Left lung (tissue), 10 donors: ENCODE results near the gene WTIP. TPM values are rescaled to one million over a fixed set of nuclear protein-coding genes. Genes with fewer than 3 reads are reported as not detected.
"Not testable (repeated sequence)": the region's sequence is repeated elsewhere in the genome, so short reads cannot be mapped to it uniquely, and the experiment has no call there.

ENCODE experiments used
- ATAC-seq: fragments of 200-7000 bp; cut with Tn5 transposase; one replicate; pipeline ENCODE4 v1.9.1; 2020; ENCODE audit warnings: moderate library complexity
- DNase-seq, 4 donors: peaks; one replicate each; pipeline ENCODE4 v3.0.0-alpha.2; 2013 to 2020
- H3K27ac ChIP-seq, 2 donors: fragments of 200-600 bp; sonication (generic) in 1 of 2; one replicate each; pipeline versions ENCODE4 v1.5.0 to v1.8.0; 2020 to 2021
- H3K27me3 ChIP-seq, 2 donors: fragments of 200-600 bp; sonication (generic) in 1 of 2; one replicate each; pipeline versions ENCODE4 v1.5.0 to v1.8.0; 2020 to 2021
- H3K36me3 ChIP-seq, 2 donors: fragments of 200-600 bp; sonication (generic) in 1 of 2; one replicate each; pipeline versions ENCODE4 v1.5.0 to v1.8.0; 2020 to 2021
- H3K4me1 ChIP-seq, 2 donors: fragments of 200-600 bp; one replicate each; pipeline ENCODE4 v1.8.0; 2021
- H3K4me3 ChIP-seq, 2 donors: fragments of 200-600 bp; sonication (generic) in 1 of 2; one replicate each; pipeline versions ENCODE4 v1.5.0 to v1.8.0; 2020 to 2021; ENCODE audit warnings: mild to moderate bottlenecking in 1 of 2
- H3K9me3 ChIP-seq, 2 donors: fragments of 200-600 bp; sonication (generic) in 1 of 2; one replicate each; pipeline versions ENCODE4 v1.5.0 to v1.8.0; 2020 to 2021
- CTCF ChIP-seq, 2 donors: fragments of 200-600 bp; sonication (generic) in 1 of 2; IDR thresholded peaks; one replicate each; pipeline versions ENCODE4 v1.5.0 to v1.8.0; 2021; ENCODE audit warnings: antibody characterized with exemption in 2 of 2
- intact Hi-C, 2 donors: fragments of 100-400 bp; cut with DNase I; formaldehyde crosslinking; loops; one replicate each; pipeline versions ENCODE4 v1.11.2 to v1.14.2; 2022
- polyA plus RNA-seq, 6 donors: library from polyadenylated mRNA; unstranded; fragments of 120-200 nt; gene quantifications; one replicate each; pipeline ENCODE4 v1.2.1, GENCODE V29; 2013; ENCODE audit not compliant: insufficient read length in 6 of 6
- total RNA-seq, 2 donors: library from RNA; stranded (reverse); fragmentation: NEBNext Ultra II Directional; extraction: Animal tissue kit (Norgen Biotek cat#: 25700); gene quantifications; one replicate each; pipeline ENCODE4 v1.2.1, GENCODE V29; 2021
- donor health status: DM: no; HTN: yes; CAD: no.
- donor health status: DM: no; HTN: no; CAD: no.

WTIP gene
- total and polyA plus RNA-seq, 8 donors: 19.1 to 39.3 (median 26.1) TPM

GRCh38 chr19:34459614-34460013 lies 21.9 kb upstream of the WTIP start:
- H3K4me3 ChIP-seq: no peak overlapping the region
- no peaks in the 10 kb centered on the region for H3K9me3 ChIP-seq
- H3K36me3 ChIP-seq: peaks cover under 1 to 95% of the 10 kb centered on the region in 2 donors
- peaks cover 0 to 5% of the 10 kb centered on the region in 2 donors for H3K4me1 ChIP-seq
- H3K27me3 ChIP-seq: no peaks in the 10 kb centered on the region
- TF ChIP-seq CTCF (IDR thresholded peaks at IDR 0.05): no peak
- peak; percentile 89 for ATAC-seq
- intact Hi-C loops: no loop called here
- no peak overlapping the region for H3K27ac ChIP-seq
- DNase-seq: peak in 2 of 4 donors; percentile 9 to 57

- peaks cover 1 to 95% of the 10 kb centered on the region in 2 donors for H3K36me3 ChIP-seq
- no peak overlapping the region for H3K4me3 ChIP-seq
- no peaks in the 10 kb centered on the region for H3K27me3 ChIP-seq
- ATAC-seq: no peak
- DNase-seq: no peak
- peak overlapping the region in 1 of 2 donors; percentile 27 for H3K27ac ChIP-seq
- H3K9me3 ChIP-seq: no peaks in the 10 kb centered on the region
- TF ChIP-seq CTCF (IDR thresholded peaks at IDR 0.05): no peak
- intact Hi-C loops: no loop called here
- H3K4me1 ChIP-seq: peaks cover 0 to 5% of the 10 kb centered on the region in 2 donors
Measured at GRCh38 chr19:34461375-34462100, 20.0 kb upstream of the WTIP start.

GRCh38 chr19:34464785-34465184 lies 16.8 kb upstream of the WTIP start:
- ATAC-seq, DNase-seq, H3K27me3 ChIP-seq, intact Hi-C loops, H3K27ac ChIP-seq, H3K4me3 ChIP-seq, H3K4me1 ChIP-seq, H3K9me3 ChIP-seq: not testable (repeated sequence)
- H3K36me3 ChIP-seq: peaks cover 3 to 100% of the 10 kb centered on the region in 2 donors

- H3K9me3 ChIP-seq: no peaks in the 10 kb centered on the region
- H3K36me3 ChIP-seq: peaks cover 3 to 100% of the 10 kb centered on the region in 2 donors
- H3K4me1 ChIP-seq: no peaks in the 10 kb centered on the region
- H3K27ac ChIP-seq: no peak overlapping the region
- intact Hi-C loops: no loop called here
- no peak for TF ChIP-seq CTCF (IDR thresholded peaks at IDR 0.05)
- no peak overlapping the region for H3K4me3 ChIP-seq
- DNase-seq (no peak), ATAC-seq (no peak)
- no peaks in the 10 kb centered on the region for H3K27me3 ChIP-seq
Measured at GRCh38 chr19:34468409-34468808, 13.1 kb upstream of the WTIP start.

GRCh38 chr19:34469026-34469425 lies 12.5 kb upstream of the WTIP start:
- peaks cover 3 to 97% of the 10 kb centered on the region in 2 donors for H3K36me3 ChIP-seq

GRCh38 chr19:34471906-34472700 lies 9.5 kb upstream of the WTIP start:
- H3K36me3 ChIP-seq: peaks cover 0 to 66% of the 10 kb centered on the region in 2 donors
- peaks cover 0 to 22% of the 10 kb centered on the region in 2 donors for H3K4me1 ChIP-seq
- no peak for TF ChIP-seq CTCF (IDR thresholded peaks at IDR 0.05)
- no peaks in the 10 kb centered on the region for H3K27me3 ChIP-seq
- no peak overlapping the region for H3K27ac ChIP-seq
- no peak for DNase-seq
- H3K4me3 ChIP-seq: no peak overlapping the region
- H3K9me3 ChIP-seq: no peaks in the 10 kb centered on the region
- no peak for ATAC-seq
- intact Hi-C loops: no loop called here

More at GRCh38 chr19:34469026-34469425, 12.5 kb upstream of the WTIP start:
- ATAC-seq, H3K9me3 ChIP-seq, H3K27ac ChIP-seq, H3K4me3 ChIP-seq, H3K4me1 ChIP-seq, H3K27me3 ChIP-seq, intact Hi-C loops, DNase-seq: not testable (repeated sequence)
